ENCODE measurements around the gene C11orf91.

Gene C11orf91

DNA sequence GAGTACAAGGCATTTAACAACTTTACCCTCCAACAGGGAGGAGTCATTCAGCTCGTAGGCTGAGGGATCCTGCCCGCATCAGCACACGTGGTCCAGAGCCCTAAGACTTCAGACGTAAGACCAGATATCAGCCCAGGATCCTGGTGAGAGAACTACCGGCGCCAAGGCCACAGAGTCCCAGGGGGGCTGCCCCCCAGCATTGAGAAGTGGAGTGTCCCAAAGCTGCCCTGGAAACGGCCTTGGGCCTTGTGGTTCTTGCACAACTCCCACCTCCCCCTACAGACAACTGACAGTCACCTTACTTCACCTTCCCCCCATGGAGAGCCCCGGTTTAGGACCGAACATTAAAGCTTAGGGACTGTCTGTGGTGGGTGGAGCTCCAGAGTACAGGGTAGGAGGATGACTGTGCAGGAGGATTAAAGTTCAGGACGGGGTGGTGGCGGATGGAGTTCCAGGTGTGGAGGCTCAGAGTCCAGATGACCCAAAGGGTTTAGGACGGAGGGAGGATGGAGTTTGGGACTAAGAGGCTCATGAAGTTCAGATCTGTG lies 1.0 kb downstream of the C11orf91 start:
- TF ChIP-seq, protein P1, sequence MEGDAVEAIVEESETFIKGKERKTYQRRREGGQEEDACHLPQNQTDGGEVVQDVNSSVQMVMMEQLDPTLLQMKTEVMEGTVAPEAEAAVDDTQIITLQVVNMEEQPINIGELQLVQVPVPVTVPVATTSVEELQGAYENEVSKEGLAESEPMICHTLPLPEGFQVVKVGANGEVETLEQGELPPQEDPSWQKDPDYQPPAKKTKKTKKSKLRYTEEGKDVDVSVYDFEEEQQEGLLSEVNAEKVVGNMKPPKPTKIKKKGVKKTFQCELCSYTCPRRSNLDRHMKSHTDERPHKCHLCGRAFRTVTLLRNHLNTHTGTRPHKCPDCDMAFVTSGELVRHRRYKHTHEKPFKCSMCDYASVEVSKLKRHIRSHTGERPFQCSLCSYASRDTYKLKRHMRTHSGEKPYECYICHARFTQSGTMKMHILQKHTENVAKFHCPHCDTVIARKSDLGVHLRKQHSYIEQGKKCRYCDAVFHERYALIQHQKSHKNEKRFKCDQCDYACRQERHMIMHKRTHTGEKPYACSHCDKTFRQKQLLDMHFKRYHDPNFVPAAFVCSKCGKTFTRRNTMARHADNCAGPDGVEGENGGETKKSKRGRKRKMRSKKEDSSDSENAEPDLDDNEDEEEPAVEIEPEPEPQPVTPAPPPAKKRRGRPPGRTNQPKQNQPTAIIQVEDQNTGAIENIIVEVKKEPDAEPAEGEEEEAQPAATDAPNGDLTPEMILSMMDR (IDR thresholded peaks at IDR 0.05), result no peak
- no peaks in the 10 kb centered on the region for H3K36me3 ChIP-seq
- no peaks in the 10 kb centered on the region for H3K9me3 ChIP-seq
- H3K27me3 ChIP-seq, result no peaks in the 10 kb centered on the region
- H3K4me3 ChIP-seq (ENCODE audit: low read depth in 1 of 2, low read length in 1 of 2), result peak overlapping the region; percentile 76 to 96
- peak overlapping the region; percentile 37 for H3K27ac ChIP-seq
- peaks cover 62 to 71% of the 10 kb centered on the region in 2 experiments for H3K4me1 ChIP-seq (ENCODE audit: control insufficient read depth in 1 of 2, insufficient read depth in 1 of 2, low read depth in 1 of 2, low read length in 1 of 2)

- Histone ChIP-seq H3K4me1 (ENCODE audit: control insufficient read depth in 1 of 2, insufficient read depth in 1 of 2, low read depth in 1 of 2, low read length in 1 of 2) (peaks cover 63 to 67% of the 10 kb centered on the region in 2 experiments), H3K36me3 (no peaks in the 10 kb centered on the region), H3K27me3 (no peaks in the 10 kb centered on the region), H3K9me3 (no peaks in the 10 kb centered on the region), H3K4me3 (ENCODE audit: low read depth in 1 of 2, low read length in 1 of 2) (no peak overlapping the region), H3K27ac (peak overlapping the region; percentile 37)
- TF ChIP-seq, protein P1 (IDR thresholded peaks at IDR 0.05), result no peak
Measured at GRCh38 chr11:33698921-33699320, 1.7 kb downstream of the C11orf91 start.

DNA sequence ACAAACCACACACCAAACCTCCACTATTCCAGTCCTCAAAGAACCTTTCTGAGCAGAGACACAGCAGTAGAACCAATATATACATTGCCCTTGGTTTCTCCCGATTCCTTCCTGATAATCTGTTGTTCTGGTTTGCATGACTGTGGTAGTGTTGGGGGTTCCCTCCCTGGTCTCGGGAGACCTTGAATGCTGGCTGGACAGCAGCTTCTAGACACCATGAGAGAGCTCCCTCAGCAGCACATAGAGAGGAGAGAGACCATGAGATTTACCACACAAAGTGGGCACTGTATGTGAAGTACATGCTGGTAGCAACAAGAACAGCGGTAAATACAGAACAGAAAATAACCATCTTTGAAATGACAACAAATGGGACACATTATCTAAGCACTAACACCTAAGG lies 2.6 kb downstream of the C11orf91 start:
- H3K4me1 ChIP-seq (ENCODE audit: control insufficient read depth in 1 of 2, insufficient read depth in 1 of 2, low read depth in 1 of 2, low read length in 1 of 2), result peaks cover 53 to 58% of the 10 kb centered on the region in 2 experiments
- H3K27me3 ChIP-seq, result no peaks in the 10 kb centered on the region

GRCh38 chr11:33696931-33697638 lies 3.5 kb downstream of the C11orf91 start:
- Histone ChIP-seq H3K9me3 (no peaks in the 10 kb centered on the region), H3K27me3 (no peaks in the 10 kb centered on the region), H3K36me3 (no peaks in the 10 kb centered on the region), H3K4me1 (ENCODE audit: control insufficient read depth in 1 of 2, insufficient read depth in 1 of 2, low read depth in 1 of 2, low read length in 1 of 2) (peaks cover 46 to 51% of the 10 kb centered on the region in 2 experiments), H3K4me3 (ENCODE audit: low read depth in 1 of 2, low read length in 1 of 2) (no peak overlapping the region), H3K27ac (no peak overlapping the region)
- TF ChIP-seq, protein P1 (IDR thresholded peaks at IDR 0.05), result no peak

More for the DNA sequence above, 2.6 kb downstream of the C11orf91 start:
- Histone ChIP-seq H3K9me3 (no peaks in the 10 kb centered on the region), H3K27ac (no peak overlapping the region), H3K4me3 (ENCODE audit: low read depth in 1 of 2, low read length in 1 of 2) (no peak overlapping the region), H3K36me3 (no peaks in the 10 kb centered on the region)
- TF ChIP-seq, protein P1 (IDR thresholded peaks at IDR 0.05), result no peak

DNA sequence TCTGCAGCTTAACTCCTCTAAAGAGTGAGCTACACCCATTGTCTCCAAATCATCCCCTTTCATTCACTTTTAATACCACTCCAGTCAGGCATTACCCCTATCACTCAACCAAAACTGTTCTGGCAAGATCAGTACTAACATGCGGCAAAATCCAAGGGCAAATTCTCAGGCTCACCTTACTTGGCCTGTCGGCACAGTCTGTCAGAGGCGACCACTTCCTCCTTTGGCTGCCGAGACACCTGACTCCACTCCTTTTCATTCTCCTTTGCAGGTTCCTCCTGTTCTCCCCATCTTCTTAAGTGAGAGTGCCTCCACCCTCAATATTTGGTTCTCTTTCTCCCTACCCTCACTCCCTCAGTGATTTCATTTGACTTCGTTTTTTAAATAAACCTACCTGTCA lies 4.2 kb downstream of the C11orf91 start:
- H3K27me3 ChIP-seq, result no peaks in the 10 kb centered on the region
- no peaks in the 10 kb centered on the region for H3K9me3 ChIP-seq
- H3K27ac ChIP-seq, result no peak overlapping the region
- H3K4me3 ChIP-seq (ENCODE audit: low read depth in 1 of 2, low read length in 1 of 2), result no peak overlapping the region
- H3K4me1 ChIP-seq (ENCODE audit: control insufficient read depth in 1 of 2, insufficient read depth in 1 of 2, low read depth in 1 of 2, low read length in 1 of 2), result peaks cover 39 to 45% of the 10 kb centered on the region in 2 experiments
- TF ChIP-seq, protein P1 (IDR thresholded peaks at IDR 0.05), result no peak
- no peaks in the 10 kb centered on the region for H3K36me3 ChIP-seq
